NCI-H1436 (cell line): ENCODE measurements around the gene CARHSP1.
"Not testable (repeated sequence)": the region's sequence is repeated elsewhere in the genome, so short reads cannot be mapped to it uniquely, and the experiment has no call there.

Experiments
- DNase-seq: peaks from one replicate; lab custom pipeline; 2025; lab: John Stamatoyannopoulos, UW

Gene CARHSP1

DNA sequence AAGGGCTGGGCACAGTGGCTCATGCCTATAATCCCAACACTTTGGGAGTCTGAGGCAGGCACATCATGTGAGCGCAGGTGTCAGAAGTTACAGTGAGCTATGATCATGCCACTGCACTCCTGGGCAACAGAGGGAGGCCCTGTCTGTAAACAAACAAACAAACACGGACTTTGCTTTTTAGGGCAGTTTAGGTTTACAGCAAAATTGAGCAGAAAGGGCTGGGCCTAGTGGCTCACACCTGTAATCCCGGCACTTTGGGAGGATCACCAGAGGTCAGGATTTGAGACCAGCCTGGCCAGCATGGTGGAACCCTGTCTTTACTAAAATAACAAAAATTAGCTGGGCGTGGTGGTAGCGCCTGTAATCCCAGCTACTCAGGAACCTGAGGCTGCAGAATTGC lies 3.3 kb upstream of the CARHSP1 start:
- no peak for DNase-seq

GRCh38 chr16:8869988-8870241 lies 1.1 kb upstream of the CARHSP1 start:
- DNase-seq: not testable (repeated sequence)

GRCh38 chr16:8869212-8869987 lies 594 bp upstream of the CARHSP1 start:
- no peak for DNase-seq

- no peak for DNase-seq
Observed at GRCh38 chr16:8867932-8868415, 832 bp downstream of the CARHSP1 start.

DNA sequence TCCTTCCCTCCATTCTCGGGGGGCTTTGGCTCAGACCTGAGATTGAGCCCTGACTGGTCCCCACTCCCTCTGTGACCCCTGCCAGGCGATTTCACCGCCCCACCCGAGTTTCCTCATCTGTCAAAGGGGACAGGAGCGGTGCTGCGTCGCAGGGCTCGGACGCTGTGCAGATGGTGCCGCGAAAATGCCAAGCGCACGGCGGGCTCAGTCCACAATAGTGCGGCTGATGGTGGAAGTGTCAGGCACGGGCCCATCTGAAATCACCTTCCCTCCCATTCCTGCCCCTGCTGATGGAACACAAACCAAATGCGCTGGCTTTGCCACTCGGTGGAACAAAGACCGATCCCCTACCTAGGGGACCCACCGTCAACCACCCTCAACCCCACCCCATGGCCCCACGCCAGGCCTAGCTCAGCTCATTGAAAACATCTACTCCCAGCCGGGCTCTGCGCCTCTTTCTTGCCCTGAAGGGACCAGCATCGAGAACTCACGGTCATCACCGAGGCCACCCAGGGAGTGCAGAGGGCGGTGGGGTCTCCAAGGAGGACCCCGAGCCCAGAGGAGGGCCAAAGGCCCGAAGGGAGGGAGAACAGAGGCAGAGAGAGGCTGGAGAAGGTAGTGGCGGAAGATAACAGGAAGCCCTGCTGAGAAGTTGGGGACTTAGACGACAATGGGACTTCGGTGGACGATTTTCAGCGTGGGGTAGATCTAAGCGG lies 1.4 kb downstream of the CARHSP1 start:
- no peak for DNase-seq

DNA sequence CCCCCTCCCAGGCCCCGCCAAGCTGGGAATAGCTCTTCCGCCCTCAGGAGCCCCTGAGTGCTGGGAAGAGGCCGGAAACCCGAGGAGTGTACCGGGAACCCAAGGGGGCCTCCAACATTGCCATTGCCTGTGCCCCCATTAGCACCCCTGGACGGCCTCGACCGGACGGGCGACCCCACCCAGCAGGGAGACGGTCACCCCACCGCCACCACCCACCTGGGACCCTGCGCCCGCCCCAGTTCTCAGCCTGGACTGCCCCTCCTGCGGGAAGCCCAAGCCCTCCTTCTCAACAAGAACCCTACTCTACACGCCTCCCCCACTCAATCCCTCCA lies 2.0 kb downstream of the CARHSP1 start:
- no peak for DNase-seq

DNA sequence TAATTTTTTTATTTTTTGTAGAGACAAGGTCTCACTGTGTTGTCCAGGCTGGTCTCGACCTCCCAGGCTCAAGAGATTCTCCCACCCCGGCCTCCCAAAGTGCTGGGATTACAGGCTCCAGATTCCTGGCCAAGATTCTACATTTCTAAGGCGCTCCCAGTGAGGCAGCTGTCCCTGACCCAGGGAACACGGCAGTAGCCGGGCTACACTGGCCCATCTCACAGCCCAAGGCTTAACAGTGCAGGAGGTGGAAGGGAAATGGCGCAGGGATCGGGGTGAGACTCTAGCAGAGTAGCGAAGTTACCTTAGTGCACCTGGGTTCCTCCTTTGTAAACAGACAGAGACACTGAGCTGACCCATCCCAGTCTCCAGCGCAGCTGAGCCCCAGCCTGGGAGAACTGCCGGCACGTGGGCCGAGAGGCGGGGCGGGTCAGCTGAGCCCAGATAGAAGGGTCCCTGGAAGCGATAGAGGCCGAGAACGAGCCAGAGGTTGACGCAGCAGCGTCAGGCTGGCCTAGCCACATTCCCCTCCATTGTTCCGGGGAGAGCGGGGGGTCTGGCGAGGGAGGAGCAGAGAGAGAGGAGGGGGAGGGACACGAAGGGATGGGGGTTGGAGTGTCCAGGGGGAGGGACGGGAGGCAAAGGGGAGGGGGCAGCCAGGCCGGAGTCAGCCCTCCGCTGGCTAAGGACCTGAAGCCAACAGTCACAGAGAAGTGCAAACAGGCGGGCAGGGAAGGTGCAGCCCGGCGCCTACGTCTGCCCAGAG lies 2.5 kb downstream of the CARHSP1 start:
- no peak for DNase-seq

DNA sequence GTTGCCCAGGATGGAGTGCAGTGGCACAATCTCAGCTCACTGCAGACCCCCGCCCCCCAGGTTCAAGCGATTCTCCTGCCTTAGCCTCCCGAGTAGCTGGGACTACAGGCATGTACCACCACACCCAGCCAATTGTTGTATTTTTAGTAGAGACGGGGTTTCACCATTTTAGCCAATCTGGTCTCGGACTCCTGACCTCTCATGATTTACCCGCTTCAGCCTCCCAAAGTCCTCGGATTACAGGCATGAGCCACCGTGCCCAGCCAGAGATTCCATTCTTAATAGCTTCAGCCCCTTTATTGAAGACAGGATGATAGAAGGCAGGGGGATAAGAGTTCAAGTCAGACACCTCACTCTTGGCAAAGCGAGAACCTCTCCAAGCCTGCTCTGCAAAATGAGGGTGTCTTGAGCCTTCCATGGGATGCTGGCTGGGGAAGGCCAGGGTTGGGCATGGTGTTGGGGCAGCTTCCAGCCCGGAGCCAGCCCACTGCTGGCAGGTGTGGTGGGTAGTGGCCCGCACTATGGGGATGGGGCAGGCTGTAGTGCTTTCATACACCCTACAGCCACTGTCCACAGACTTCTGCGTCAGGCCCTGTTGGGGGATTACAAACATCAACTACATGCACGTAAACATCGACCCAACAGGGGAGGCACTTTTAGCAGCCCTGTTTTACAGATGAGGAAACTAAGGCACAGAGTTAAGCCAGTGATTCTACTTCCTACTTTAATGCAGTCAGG lies 3.5 kb downstream of the CARHSP1 start:
- DNase-seq: no peak

- DNase-seq: no peak
Observed at GRCh38 chr16:8864480-8865110, 4.2 kb downstream of the CARHSP1 start.

- DNase-seq: no peak
Observed at GRCh38 chr16:8863594-8864424, 5.0 kb downstream of the CARHSP1 start.

DNA sequence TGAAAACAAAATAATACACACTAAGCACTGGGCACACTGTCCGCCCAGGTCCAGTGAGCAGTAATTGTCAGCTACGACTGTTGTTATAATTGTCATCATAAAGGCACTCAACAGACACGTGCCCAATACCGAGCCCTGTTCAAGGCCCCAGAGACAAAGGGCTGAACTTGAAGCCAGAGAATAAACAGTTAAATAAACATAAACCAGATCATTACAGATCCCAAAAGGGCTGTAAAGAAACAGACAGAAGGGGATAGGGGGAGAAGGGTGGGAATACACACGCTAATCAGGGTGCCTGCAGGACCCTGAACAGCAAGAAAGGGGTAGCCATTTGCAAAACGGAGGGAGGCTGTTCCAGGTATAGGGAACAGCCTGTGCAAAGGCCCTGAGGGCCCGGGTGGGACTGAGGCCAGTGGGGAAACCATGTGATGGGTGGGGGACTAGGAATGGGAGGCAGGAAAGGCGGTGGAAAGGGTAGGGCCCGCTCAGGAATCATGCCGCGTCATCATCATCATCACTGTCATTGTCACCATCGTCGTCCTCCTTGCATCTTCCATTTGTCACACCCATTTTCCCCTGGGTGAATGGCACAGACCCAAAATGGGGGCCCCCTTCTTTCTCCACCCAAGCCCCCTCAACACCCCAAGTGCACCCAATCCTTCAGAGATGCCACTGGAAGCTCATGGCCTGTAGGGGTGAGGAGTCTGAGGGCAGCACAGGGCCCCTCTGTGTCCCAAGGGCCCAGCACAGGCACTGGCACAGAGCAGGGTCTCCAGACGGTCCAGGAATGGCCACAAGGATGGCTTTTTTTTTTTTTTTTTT lies 6.3 kb downstream of the CARHSP1 start:
- DNase-seq: no peak

- DNase-seq: no peak
Observed at GRCh38 chr16:8861563-8862308, 7.1 kb downstream of the CARHSP1 start.

DNA sequence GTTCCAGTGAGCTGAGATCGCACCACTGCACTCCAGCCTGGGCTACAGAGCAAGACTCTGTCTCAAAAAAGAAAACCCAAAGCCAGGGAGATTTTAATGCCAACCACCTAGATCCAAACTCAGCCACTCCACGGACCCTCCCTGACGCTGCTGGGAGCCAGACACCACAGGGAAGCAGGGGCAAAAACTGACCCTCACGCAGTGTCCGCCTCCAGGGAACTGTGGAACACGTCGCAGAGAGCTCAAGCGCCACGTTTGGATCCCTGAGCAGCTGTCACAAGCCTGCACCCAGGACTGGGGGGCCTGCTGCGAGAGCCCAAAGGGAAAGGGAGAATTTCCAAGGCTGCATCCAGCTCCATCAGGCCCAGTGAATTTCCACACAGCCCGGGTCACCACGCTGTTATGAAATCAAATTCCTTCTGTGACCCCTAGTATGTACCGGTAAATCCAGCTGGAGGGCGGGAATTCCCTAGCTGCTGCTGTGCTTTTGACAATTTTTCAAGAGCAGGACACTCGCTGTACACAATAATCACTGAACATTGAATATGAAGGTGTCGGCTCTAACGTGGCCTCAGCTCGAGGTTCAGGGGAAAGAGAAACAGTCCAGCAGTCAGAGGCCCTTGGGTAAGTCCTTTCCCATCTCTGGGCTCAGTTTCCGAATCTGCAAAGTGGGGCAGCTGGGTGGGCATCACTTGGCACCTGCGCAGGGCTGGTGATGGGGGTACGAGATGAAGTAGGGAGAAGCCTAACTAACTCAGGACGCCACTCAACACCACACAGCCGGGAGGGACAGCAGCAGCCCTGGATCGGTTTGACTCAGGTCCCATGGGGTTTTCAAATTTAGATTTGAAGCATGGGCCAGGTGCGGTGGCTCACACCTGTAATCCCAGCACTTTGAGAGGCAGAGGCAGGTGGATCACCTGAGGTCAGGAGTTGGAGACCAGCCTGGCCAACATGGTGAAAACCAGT lies 8.6 kb downstream of the CARHSP1 start:
- no peak for DNase-seq

- DNase-seq: no peak
Observed at GRCh38 chr16:8858994-8859912, 9.6 kb downstream of the CARHSP1 start.

GRCh38 chr16:8855972-8856371 lies 12.8 kb downstream of the CARHSP1 start:
- no peak for DNase-seq

DNA sequence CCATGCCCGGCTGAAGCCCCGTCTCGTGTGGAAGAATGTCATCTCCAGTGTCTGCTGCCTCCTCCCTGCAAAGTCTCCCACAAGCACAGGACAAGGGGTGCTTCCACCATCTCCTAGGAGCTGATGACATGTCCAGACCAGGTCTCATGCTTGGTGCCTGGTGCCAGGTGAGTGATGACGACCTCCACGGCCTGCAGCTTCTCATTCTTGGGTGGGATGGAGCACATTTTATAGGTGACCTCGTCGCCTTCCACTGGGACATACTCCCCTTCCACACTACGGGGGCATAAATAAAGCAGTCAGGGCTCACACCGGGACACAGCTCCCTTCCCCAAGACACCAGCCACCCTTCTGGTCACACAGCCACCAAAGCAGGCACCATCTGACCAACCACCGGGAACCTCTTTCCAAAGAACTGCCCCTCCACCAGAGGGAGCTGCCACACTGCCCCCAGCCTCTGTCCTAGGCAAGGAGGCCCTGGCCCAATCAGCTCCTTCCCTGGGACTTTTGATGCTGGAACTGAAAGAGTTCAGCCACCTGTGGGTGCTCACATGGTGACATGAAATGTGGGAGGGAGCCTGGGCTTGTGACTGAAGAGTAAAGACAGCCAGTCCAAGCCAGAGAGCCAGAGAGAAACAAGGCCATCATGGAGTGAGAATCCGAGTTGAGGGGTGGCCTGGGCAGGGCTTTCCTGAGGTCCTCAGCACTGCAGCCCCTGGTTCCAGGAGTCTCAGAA lies 13.6 kb downstream of the CARHSP1 start:
- DNase-seq: no peak
